ENCODE data around the gene IGFL3. TPM values are rescaled to one million over a fixed set of nuclear protein-coding genes. Genes with fewer than 3 reads are reported as not detected.

The IGFL3 gene
- polyA plus RNA-seq, 1 donor from 2014 or later = not detected

DNA sequence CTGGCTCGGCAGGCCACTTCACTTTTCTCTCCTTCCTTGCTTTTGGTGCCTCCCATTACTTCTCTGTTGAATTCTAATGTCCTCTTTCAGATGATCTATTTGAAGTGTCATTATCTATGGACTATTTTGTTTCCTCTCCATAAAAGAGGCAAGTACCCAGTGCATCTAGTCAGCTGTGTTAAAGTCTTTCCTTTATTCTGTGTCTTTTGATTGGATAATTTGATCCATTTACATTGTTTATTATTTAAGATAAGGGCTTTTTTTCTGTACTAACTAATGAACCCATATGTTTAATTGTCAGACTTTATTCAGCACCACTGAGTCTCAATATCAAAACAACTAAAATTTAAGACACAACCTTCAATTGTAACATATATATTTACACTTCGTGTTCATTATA is 36.4 kb downstream of the IGFL3 start:
- TF ChIP-seq SMC3 (conservative IDR thresholded peaks at IDR 0.05; ENCODE audit: poor library complexity) = no peak
- no peak for TF ChIP-seq REST (IDR thresholded peaks at IDR 0.05; ENCODE audit: borderline replicate concordance)
- TF ChIP-seq RAD21 (conservative IDR thresholded peaks at IDR 0.05) = no peak
- TF ChIP-seq EZH2 (IDR thresholded peaks at IDR 0.05; ENCODE audit: borderline replicate concordance, insufficient read depth, low read length, poor library complexity, severe bottlenecking) = no peak
- TF ChIP-seq TAF1 (IDR thresholded peaks at IDR 0.05; ENCODE audit: low read depth) = no peak
- TF ChIP-seq POLR2AphosphoS5 (IDR thresholded peaks at IDR 0.05) = no peak
- no peak for TF ChIP-seq MXI1 (conservative IDR thresholded peaks at IDR 0.05; ENCODE audit: poor library complexity, severe bottlenecking)
- no peak for TF ChIP-seq EP300 (conservative IDR thresholded peaks at IDR 0.05; ENCODE audit: poor library complexity, severe bottlenecking)
- TF ChIP-seq CTCF (IDR thresholded peaks at IDR 0.05; ENCODE audit: poor library complexity, severe bottlenecking) = no peak
- Histone ChIP-seq H3K36me3 (ENCODE audit: insufficient read depth, low read length) (no peaks in the 10 kb centered on the region), H3K4me3 (ENCODE audit: low read length) (no peak overlapping the region), H3K27me3 (ENCODE audit: insufficient read depth, low read depth, low read length) (no peaks in the 10 kb centered on the region), H3K9me2 (ENCODE audit: insufficient read depth, low read length) (no peaks in the 10 kb centered on the region), H3K9ac (ENCODE audit: low read length) (no peak overlapping the region), H3K9me3 (ENCODE audit: low read length) (no peaks in the 10 kb centered on the region), H2AFZ (ENCODE audit: low read depth, low read length) (no peak overlapping the region), H3F3A (ENCODE audit: insufficient read depth, low read length, poor library complexity, severe bottlenecking) (no peaks in the 10 kb centered on the region), H4K20me1 (ENCODE audit: insufficient read depth) (no peaks in the 10 kb centered on the region), H3K27ac (ENCODE audit: low read length) (no peak overlapping the region), H3K4me2 (ENCODE audit: low read length) (no peak overlapping the region), H3K79me2 (replicated peaks; ENCODE audit: insufficient read depth, low read length) (no peaks in the 10 kb centered on the region)

DNA sequence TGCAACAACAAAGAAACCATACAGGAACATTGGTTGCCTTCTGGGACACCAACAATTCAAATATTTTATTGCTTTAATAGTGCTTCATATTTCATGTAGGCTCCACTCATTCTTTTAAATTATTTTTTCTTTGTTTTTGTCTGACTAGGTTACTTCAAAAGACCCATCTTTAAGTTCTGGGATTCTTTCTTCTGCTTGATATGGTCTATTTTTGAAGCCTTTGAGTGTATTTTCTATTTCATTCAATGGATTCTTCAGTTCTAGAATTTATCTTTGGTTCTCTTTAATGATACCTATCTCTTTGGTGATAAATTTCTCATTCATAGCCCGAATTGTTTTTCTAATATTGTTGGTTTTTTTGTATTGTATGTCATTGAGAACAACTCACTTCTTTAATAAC is 38.6 kb downstream of the IGFL3 start:
- H3K9me3 ChIP-seq (ENCODE audit: low read length) = no peaks in the 10 kb centered on the region
- H3K27me3 ChIP-seq (ENCODE audit: insufficient read depth, low read depth, low read length) = no peaks in the 10 kb centered on the region
- no peak overlapping the region for H3K4me2 ChIP-seq (ENCODE audit: low read length)
- H2AFZ ChIP-seq (ENCODE audit: low read depth, low read length) = no peak overlapping the region
- H3F3A ChIP-seq (ENCODE audit: insufficient read depth, low read length, poor library complexity, severe bottlenecking) = no peaks in the 10 kb centered on the region
- no peak overlapping the region for H3K27ac ChIP-seq (ENCODE audit: low read length)
- no peak for TF ChIP-seq RAD21 (conservative IDR thresholded peaks at IDR 0.05)
- no peak for TF ChIP-seq TAF1 (IDR thresholded peaks at IDR 0.05; ENCODE audit: low read depth)
- TF ChIP-seq EP300 (conservative IDR thresholded peaks at IDR 0.05; ENCODE audit: poor library complexity, severe bottlenecking) = no peak
- no peak for TF ChIP-seq EZH2 (IDR thresholded peaks at IDR 0.05; ENCODE audit: borderline replicate concordance, insufficient read depth, low read length, poor library complexity, severe bottlenecking)
- TF ChIP-seq SMC3 (conservative IDR thresholded peaks at IDR 0.05; ENCODE audit: poor library complexity) = no peak
- TF ChIP-seq POLR2AphosphoS5 (IDR thresholded peaks at IDR 0.05) = no peak
- no peak for TF ChIP-seq REST (IDR thresholded peaks at IDR 0.05; ENCODE audit: borderline replicate concordance)
- no peak for TF ChIP-seq CTCF (IDR thresholded peaks at IDR 0.05; ENCODE audit: poor library complexity, severe bottlenecking)
- TF ChIP-seq MXI1 (conservative IDR thresholded peaks at IDR 0.05; ENCODE audit: poor library complexity, severe bottlenecking) = no peak
- H3K9me2 ChIP-seq (ENCODE audit: insufficient read depth, low read length) = no peaks in the 10 kb centered on the region
- H3K4me3 ChIP-seq (ENCODE audit: low read length) = no peak overlapping the region
- H4K20me1 ChIP-seq (ENCODE audit: insufficient read depth) = no peaks in the 10 kb centered on the region
- H3K36me3 ChIP-seq (ENCODE audit: insufficient read depth, low read length) = no peaks in the 10 kb centered on the region
- no peaks in the 10 kb centered on the region for H3K79me2 ChIP-seq (replicated peaks; ENCODE audit: insufficient read depth, low read length)
- H3K9ac ChIP-seq (ENCODE audit: low read length) = no peak overlapping the region
